ENCODE data around the gene PITPNM3. TPM values are rescaled to one million over a fixed set of nuclear protein-coding genes. Genes with fewer than 3 reads are reported as not detected.
A peak's percentile ranks its signal among the peaks of the same experiment; 100 is the strongest.

Gene PITPNM3
- total RNA-seq, 1 experiment from 2014 or later = 0.44 TPM

DNA sequence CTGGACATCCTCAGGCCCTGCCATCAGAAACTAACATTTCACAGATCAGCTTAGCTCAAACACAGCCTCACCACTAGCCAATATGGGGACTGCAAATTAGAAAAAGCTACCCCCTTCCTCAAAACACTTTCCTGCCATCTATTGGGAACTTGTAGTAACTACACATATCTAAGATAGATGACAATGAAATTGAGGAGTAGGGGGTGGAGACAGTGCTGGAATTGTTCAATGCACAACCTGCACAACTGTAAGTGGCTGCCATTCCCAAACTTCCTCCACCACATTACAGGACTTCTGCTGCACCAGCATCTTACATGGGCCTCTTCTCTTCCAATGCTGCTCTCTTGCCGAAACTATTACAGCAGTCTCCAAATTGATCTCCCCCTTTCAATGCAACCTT is 143.3 kb downstream of the PITPNM3 start:
- ChIA-PET CTCF (interaction anchor here (0.6 kb wide), 1 partner anchor 821 kb away, joined by 3 read pairs; no protein-coding TSS in a partner anchor), POLR2A (no interaction called here)
- H3K27ac ChIP-seq (ENCODE audit: low read length) = no peak overlapping the region
- DNase-seq (ENCODE audit: low read depth, low spot score) (peak; percentile 27), ATAC-seq (peak; percentile 80)
- no TSS peak for BruUV-seq (replicated peaks)
- H3K9me3 ChIP-seq (ENCODE audit: control insufficient read depth, insufficient read depth, low read depth, low read length) = no peaks in the 10 kb centered on the region
- no peaks in the 10 kb centered on the region for H3K4me1 ChIP-seq (ENCODE audit: control insufficient read depth, insufficient read depth, low read length)
- H3K4me3 ChIP-seq (ENCODE audit: low read depth in 2 of 2, low read length in 2 of 2) = no peak overlapping the region
- H3K36me3 ChIP-seq (ENCODE audit: control insufficient read depth, insufficient read depth, low read length) = no peaks in the 10 kb centered on the region
- intact Hi-C loops (cut with micrococcal nuclease; ENCODE audit: unreplicated experiment) = no loop called here
- TF ChIP-seq, protein P1, sequence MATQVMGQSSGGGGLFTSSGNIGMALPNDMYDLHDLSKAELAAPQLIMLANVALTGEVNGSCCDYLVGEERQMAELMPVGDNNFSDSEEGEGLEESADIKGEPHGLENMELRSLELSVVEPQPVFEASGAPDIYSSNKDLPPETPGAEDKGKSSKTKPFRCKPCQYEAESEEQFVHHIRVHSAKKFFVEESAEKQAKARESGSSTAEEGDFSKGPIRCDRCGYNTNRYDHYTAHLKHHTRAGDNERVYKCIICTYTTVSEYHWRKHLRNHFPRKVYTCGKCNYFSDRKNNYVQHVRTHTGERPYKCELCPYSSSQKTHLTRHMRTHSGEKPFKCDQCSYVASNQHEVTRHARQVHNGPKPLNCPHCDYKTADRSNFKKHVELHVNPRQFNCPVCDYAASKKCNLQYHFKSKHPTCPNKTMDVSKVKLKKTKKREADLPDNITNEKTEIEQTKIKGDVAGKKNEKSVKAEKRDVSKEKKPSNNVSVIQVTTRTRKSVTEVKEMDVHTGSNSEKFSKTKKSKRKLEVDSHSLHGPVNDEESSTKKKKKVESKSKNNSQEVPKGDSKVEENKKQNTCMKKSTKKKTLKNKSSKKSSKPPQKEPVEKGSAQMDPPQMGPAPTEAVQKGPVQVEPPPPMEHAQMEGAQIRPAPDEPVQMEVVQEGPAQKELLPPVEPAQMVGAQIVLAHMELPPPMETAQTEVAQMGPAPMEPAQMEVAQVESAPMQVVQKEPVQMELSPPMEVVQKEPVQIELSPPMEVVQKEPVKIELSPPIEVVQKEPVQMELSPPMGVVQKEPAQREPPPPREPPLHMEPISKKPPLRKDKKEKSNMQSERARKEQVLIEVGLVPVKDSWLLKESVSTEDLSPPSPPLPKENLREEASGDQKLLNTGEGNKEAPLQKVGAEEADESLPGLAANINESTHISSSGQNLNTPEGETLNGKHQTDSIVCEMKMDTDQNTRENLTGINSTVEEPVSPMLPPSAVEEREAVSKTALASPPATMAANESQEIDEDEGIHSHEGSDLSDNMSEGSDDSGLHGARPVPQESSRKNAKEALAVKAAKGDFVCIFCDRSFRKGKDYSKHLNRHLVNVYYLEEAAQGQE (IDR thresholded peaks at IDR 0.05; ENCODE audit: insufficient read depth in 1 of 2, low read depth in 2 of 2, low read length in 1 of 2) = no peak
- TF ChIP-seq, protein P2, sequence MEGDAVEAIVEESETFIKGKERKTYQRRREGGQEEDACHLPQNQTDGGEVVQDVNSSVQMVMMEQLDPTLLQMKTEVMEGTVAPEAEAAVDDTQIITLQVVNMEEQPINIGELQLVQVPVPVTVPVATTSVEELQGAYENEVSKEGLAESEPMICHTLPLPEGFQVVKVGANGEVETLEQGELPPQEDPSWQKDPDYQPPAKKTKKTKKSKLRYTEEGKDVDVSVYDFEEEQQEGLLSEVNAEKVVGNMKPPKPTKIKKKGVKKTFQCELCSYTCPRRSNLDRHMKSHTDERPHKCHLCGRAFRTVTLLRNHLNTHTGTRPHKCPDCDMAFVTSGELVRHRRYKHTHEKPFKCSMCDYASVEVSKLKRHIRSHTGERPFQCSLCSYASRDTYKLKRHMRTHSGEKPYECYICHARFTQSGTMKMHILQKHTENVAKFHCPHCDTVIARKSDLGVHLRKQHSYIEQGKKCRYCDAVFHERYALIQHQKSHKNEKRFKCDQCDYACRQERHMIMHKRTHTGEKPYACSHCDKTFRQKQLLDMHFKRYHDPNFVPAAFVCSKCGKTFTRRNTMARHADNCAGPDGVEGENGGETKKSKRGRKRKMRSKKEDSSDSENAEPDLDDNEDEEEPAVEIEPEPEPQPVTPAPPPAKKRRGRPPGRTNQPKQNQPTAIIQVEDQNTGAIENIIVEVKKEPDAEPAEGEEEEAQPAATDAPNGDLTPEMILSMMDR (IDR thresholded peaks at IDR 0.05) = peak; percentile 73
- no peak for TF ChIP-seq SIN3A (IDR thresholded peaks at IDR 0.05; ENCODE audit: borderline replicate concordance, insufficient read depth, low read depth, low read length)
- in situ Hi-C loops (cut with HindIII; ENCODE audit: low pct_unique_long_range_greater_than_20kb, low sequenced_read_pairs) = no loop called here
- no peaks in the 10 kb centered on the region for H3K27me3 ChIP-seq (ENCODE audit: control insufficient read depth, insufficient read depth, low read length)

DNA sequence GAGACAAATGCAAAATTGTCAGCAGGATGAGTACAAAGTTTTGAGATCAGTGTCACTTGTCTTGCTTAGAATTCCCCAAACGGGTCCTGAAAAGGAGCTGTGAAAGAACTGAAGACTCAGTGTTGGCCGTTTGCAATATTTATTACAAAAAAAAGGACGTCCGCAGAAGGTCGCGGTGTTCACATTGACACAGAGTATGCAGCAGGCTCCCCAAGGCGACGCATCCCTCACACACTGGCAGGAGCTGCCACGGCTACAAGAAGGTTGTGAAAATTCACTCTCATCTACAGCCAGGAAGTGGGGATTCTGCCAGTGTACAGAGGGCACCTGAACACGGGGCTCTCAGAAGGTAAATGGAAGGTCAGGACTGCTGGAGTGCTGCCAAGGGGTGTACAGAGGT is 147.6 kb downstream of the PITPNM3 start:
- no TSS peak for BruUV-seq (replicated peaks)
- H3K4me3 ChIP-seq (ENCODE audit: low read depth in 2 of 2, low read length in 2 of 2) = no peak overlapping the region
- DNase-seq (ENCODE audit: low read depth, low spot score) (no peak), ATAC-seq (no peak)
- H3K36me3 ChIP-seq (ENCODE audit: control insufficient read depth, insufficient read depth, low read length) = no peaks in the 10 kb centered on the region
- intact Hi-C loops (cut with micrococcal nuclease; ENCODE audit: unreplicated experiment) (no loop called here), in situ Hi-C loops (cut with HindIII; ENCODE audit: low pct_unique_long_range_greater_than_20kb, low sequenced_read_pairs) (no loop called here)
- no peak for TF ChIP-seq SIN3A (IDR thresholded peaks at IDR 0.05; ENCODE audit: borderline replicate concordance, insufficient read depth, low read depth, low read length)
- TF ChIP-seq, protein P2 (IDR thresholded peaks at IDR 0.05) = no peak
- TF ChIP-seq, protein P1 (IDR thresholded peaks at IDR 0.05; ENCODE audit: insufficient read depth in 1 of 2, low read depth in 2 of 2, low read length in 1 of 2) = no peak
- no peak for TF ChIP-seq POLR2AphosphoS5 (IDR thresholded peaks at IDR 0.05; ENCODE audit: low read depth, low read length)
- no peak for TF ChIP-seq TCF7L2 (IDR thresholded peaks at IDR 0.05; ENCODE audit: low read depth, low read length)
- CTCF ChIA-PET = no interaction called here
- no peak overlapping the region for H3K27ac ChIP-seq (ENCODE audit: low read length)
- POLR2A ChIA-PET = no interaction called here
- no peaks in the 10 kb centered on the region for H3K9me3 ChIP-seq (ENCODE audit: control insufficient read depth, insufficient read depth, low read depth, low read length)
- H3K27me3 ChIP-seq (ENCODE audit: control insufficient read depth, insufficient read depth, low read length) = peaks cover 3% of the 10 kb centered on the region; the same call in 1 of the 2 replicates
- no peaks in the 10 kb centered on the region for H3K4me1 ChIP-seq (ENCODE audit: control insufficient read depth, insufficient read depth, low read length)
